ENCODE results near the gene GAS6. TPM values are rescaled to one million over a fixed set of nuclear protein-coding genes. Genes with fewer than 3 reads are reported as not detected.
"Not testable (repeated sequence)": the region's sequence is repeated elsewhere in the genome, so short reads cannot be mapped to it uniquely, and the experiment has no call there.

Gene GAS6
- 15.7 and 17.6 TPM in 2 replicates for polyA plus RNA-seq (2013)

DNA sequence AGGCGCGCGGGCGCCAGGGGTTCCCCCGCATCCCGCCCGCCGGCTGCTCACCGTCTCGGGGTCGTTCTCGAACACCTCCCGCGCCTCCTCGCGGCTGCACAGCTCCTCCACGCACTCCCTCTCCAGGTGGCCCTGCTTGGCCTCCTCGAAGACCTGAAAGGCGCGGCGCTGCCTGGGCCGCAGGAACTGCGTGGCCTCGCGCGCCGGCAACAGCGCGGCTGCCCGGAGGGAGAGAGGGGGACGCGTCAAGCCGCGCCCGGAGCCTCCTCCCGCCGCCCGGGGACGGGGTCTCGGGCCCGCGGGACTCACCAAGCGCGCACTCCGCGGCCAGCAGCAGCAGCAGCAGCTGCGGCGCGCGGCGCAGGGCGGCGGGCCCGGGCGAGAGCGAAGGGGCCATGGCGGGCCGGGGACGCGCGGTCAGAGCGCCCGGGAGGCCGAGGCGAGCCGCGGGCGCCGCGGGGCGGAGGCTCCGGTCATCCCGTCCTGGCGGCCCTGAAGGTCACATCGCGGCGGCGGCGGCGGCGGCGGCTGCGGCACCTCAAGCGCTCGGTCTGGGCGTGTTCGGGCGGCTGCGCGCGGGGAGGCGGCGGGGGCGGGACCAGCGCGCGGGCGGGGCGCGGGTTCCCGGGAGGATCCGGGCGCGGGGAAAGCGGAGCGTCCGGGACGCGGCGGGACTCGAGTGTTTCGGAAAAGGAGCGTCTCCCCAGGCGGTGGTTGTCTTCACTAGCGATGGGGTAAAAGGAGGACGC is at the start of gene GAS6:
GAS6 (minus strand) TSS at position 553 of the 749 bp plus-strand sequence; CDS start at position 397, 156 bp downstream.
- Histone ChIP-seq H3K79me2 (ENCODE audit: control insufficient read depth, insufficient read depth, low read length, poor library complexity) (peaks cover 4% of the 10 kb centered on the region), H3K4me3 (ENCODE audit: low read depth, low read length) (peak within 1 kb of the TSS; percentile 78)

DNA sequence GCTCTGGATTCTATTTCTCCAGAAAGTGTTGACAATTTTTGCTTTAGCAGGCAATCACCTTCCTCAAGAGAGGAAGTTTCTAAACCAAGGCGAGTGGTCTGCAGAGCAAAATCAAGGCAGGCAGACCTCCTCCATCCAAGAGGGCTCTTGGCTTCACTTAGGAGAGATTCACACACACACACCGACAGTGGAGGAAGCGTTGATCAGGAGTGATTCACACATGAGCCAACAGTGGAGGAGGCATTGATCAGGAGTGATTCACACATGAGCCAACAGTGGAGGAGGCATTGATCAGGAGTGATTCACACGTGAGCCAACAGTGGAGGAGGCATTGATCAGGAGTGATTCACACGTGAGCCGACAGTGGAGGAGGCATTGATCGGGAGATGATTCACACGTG is 49.5 kb upstream of the GAS6 start:
- H3K79me2 ChIP-seq (ENCODE audit: control insufficient read depth, insufficient read depth, low read length, poor library complexity); H2BK120ac ChIP-seq (ENCODE audit: insufficient read depth, low read length, poor library complexity); H4K91ac ChIP-seq (ENCODE audit: low read depth, low read length); H3K23ac ChIP-seq (ENCODE audit: low read length); H3K27me3 ChIP-seq (ENCODE audit: insufficient read depth, low read length); H3K4me3 ChIP-seq (ENCODE audit: low read depth, low read length); H3K18ac ChIP-seq (ENCODE audit: low read length); DNase-seq; H2BK5ac ChIP-seq (ENCODE audit: low read depth, low read length, poor library complexity); H4K8ac ChIP-seq (ENCODE audit: low read depth, low read length); H3K36me3 ChIP-seq (ENCODE audit: control insufficient read depth in 1 of 2, insufficient read depth in 2 of 2, low read length in 2 of 2); H3K9ac ChIP-seq (ENCODE audit: low read length); H3K14ac ChIP-seq (ENCODE audit: low read length); H3K79me1 ChIP-seq (ENCODE audit: low read length); H3K4ac ChIP-seq (ENCODE audit: low read depth, low read length); H3K9me3 ChIP-seq (ENCODE audit: insufficient read depth, low read depth, low read length); H3K4me2 ChIP-seq (ENCODE audit: low read length); H2BK12ac ChIP-seq (ENCODE audit: low read length); H3K27ac ChIP-seq (ENCODE audit: low read depth, low read length); H2AFZ ChIP-seq (ENCODE audit: insufficient read depth, low read length, poor library complexity); H3K4me1 ChIP-seq (ENCODE audit: control insufficient read depth in 1 of 2, insufficient read depth in 2 of 2, low read length in 2 of 2); H2AK5ac ChIP-seq (ENCODE audit: low read length); H4K12ac ChIP-seq (ENCODE audit: low read depth, low read length): not testable (repeated sequence)
- no CpG with 5 or more reads among the region's 8 CpGs for WGBS (ENCODE audit: extremely low coverage, insufficient coverage, insufficient read length)

More for the DNA sequence above, at the start of gene GAS6:
- Histone ChIP-seq H3K14ac (ENCODE audit: low read length) (peak within 1 kb of the TSS; percentile 64), H4K8ac (ENCODE audit: low read depth, low read length) (peak within 1 kb of the TSS; percentile 72), H3K4me2 (ENCODE audit: low read length) (peak within 1 kb of the TSS; percentile 95), H2AK5ac (ENCODE audit: low read length) (no peak within 1 kb of the TSS), H2BK12ac (ENCODE audit: low read length) (peak within 1 kb of the TSS; percentile 8), H3K36me3 (ENCODE audit: control insufficient read depth in 1 of 2, insufficient read depth in 2 of 2, low read length in 2 of 2) (no peaks in the 10 kb centered on the region), H3K9ac (ENCODE audit: low read length) (peak within 1 kb of the TSS; percentile 81), H3K27ac (ENCODE audit: low read depth, low read length) (peak within 1 kb of the TSS; percentile 27), H3K27me3 (ENCODE audit: insufficient read depth, low read length) (peaks cover 20% of the 10 kb centered on the region), H4K91ac (ENCODE audit: low read depth, low read length) (peak within 1 kb of the TSS; percentile 82), H2BK120ac (ENCODE audit: insufficient read depth, low read length, poor library complexity) (no peak within 1 kb of the TSS), H3K9me3 (ENCODE audit: insufficient read depth, low read depth, low read length) (peaks cover 7% of the 10 kb centered on the region), H2AFZ (ENCODE audit: insufficient read depth, low read length, poor library complexity) (peak within 1 kb of the TSS; percentile 57), H3K79me1 (ENCODE audit: low read length) (peaks cover 5% of the 10 kb centered on the region), H3K23ac (ENCODE audit: low read length) (no peak within 1 kb of the TSS), H3K18ac (ENCODE audit: low read length) (peak within 1 kb of the TSS; percentile 78), H2BK5ac (ENCODE audit: low read depth, low read length, poor library complexity) (no peak within 1 kb of the TSS), H4K12ac (ENCODE audit: low read depth, low read length) (peak within 1 kb of the TSS; percentile 22), H3K4ac (ENCODE audit: low read depth, low read length) (no peak within 1 kb of the TSS), H3K4me1 (ENCODE audit: control insufficient read depth in 1 of 2, insufficient read depth in 2 of 2, low read length in 2 of 2) (peaks cover 21 to 26% of the 10 kb centered on the region in 2 experiments)
- peak in 1 of 2 donors; percentile 12 for DNase-seq
- WGBS (ENCODE audit: extremely low coverage, insufficient coverage, insufficient read length), result no CpG with 5 or more reads among the region's 116 CpGs

DNA sequence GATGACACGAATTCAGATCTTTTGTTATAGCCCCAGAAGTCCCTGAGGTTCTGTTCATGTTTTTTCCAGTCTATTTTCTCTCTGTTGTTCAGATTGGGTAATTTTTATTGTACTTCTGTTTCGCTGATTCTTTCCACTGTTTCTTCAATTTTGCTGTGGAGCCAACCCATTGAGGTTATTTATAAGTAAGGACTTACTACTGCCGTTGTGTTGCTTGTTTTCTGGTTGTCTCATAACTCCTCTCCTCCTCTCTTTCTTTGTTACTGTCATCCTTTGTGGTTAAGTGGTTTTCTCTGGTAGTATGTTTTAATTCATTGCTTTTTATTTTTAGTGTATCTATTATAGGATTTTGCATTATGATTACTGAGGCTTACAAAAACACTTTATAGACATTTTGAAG is 48.7 kb upstream of the GAS6 start:
- Histone ChIP-seq H2AK5ac (ENCODE audit: low read length) (no peak overlapping the region), H4K12ac (ENCODE audit: low read depth, low read length) (no peak overlapping the region), H3K23ac (ENCODE audit: low read length) (no peak overlapping the region), H3K36me3 (ENCODE audit: control insufficient read depth in 1 of 2, insufficient read depth in 2 of 2, low read length in 2 of 2) (no peaks in the 10 kb centered on the region), H2BK5ac (ENCODE audit: low read depth, low read length, poor library complexity) (no peak overlapping the region), H3K4me3 (ENCODE audit: low read depth, low read length) (no peak overlapping the region), H3K4me1 (ENCODE audit: control insufficient read depth in 1 of 2, insufficient read depth in 2 of 2, low read length in 2 of 2) (peaks cover 6 to 10% of the 10 kb centered on the region in 2 experiments), H4K91ac (ENCODE audit: low read depth, low read length) (no peak overlapping the region), H3K4ac (ENCODE audit: low read depth, low read length) (no peak overlapping the region), H3K79me2 (ENCODE audit: control insufficient read depth, insufficient read depth, low read length, poor library complexity) (no peaks in the 10 kb centered on the region), H2AFZ (ENCODE audit: insufficient read depth, low read length, poor library complexity) (no peak overlapping the region), H3K14ac (ENCODE audit: low read length) (no peak overlapping the region), H3K18ac (ENCODE audit: low read length) (no peak overlapping the region), H2BK12ac (ENCODE audit: low read length) (no peak overlapping the region), H3K9ac (ENCODE audit: low read length) (no peak overlapping the region), H3K79me1 (ENCODE audit: low read length) (peaks cover 6% of the 10 kb centered on the region), H2BK120ac (ENCODE audit: insufficient read depth, low read length, poor library complexity) (no peak overlapping the region), H3K27me3 (ENCODE audit: insufficient read depth, low read length) (no peaks in the 10 kb centered on the region), H4K8ac (ENCODE audit: low read depth, low read length) (no peak overlapping the region), H3K9me3 (ENCODE audit: insufficient read depth, low read depth, low read length) (peaks cover 2% of the 10 kb centered on the region), H3K27ac (ENCODE audit: low read depth, low read length) (no peak overlapping the region), H3K4me2 (ENCODE audit: low read length) (no peak overlapping the region)
- no peak for DNase-seq
- WGBS (ENCODE audit: extremely low coverage, insufficient coverage, insufficient read length), result no CpG with 5 or more reads among the region's 3 CpGs

DNA sequence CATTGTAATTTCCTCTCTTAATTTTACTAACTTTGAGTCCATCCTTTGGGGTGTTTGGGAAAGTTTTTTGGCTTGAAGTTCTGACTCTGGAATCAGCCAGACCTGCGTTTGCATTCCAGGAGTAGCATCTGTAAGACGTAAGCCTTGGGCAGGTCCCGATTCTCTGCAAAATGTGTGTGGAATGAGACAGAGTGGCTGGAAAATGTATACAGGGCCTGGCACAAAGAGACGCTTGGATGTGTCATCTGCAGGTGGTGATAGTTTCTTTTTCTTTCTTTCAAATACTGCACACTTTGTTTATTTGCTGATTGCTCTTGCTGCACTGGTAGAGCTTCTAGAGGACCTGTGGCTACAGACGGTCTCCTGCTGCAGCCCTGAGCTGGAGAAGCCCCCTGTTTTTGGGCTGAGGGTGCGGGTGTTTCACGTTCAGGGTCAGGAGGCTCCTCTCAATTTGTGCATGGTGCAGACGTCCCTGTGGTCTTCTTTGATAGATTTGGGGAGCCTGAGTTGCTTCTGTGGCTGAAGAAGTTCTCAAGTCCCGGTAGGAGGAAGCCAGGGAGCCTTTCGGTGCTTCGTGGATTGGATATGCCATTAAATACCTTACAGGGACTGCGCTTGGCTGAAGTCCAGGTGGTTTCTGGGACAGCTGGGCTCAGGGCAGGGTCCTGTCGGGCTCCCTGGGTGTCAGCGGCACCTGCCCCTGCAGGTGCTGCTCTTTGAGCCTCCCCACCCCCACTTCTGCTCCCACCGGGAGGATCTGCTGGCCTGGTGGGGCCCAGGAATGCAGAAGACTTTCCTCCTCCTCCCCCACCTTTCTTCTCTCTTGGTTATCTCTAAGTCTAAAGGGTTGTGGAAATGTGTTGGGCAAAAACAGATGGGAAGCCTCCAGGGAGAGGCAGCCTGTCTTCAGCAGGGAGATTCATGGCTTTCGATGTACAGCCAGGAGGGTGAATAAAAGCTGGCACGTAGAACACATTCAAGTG is 44.0 kb upstream of the GAS6 start:
- no peaks in the 10 kb centered on the region for H3K9me3 ChIP-seq (ENCODE audit: insufficient read depth, low read depth, low read length)
- peak overlapping the region; percentile 42 for H4K8ac ChIP-seq (ENCODE audit: low read depth, low read length)
- peak overlapping the region; percentile 71 for H2BK5ac ChIP-seq (ENCODE audit: low read depth, low read length, poor library complexity)
- H3K79me2 ChIP-seq (ENCODE audit: control insufficient read depth, insufficient read depth, low read length, poor library complexity), result no peaks in the 10 kb centered on the region
- H3K23ac ChIP-seq (ENCODE audit: low read length), result no peak overlapping the region
- peak overlapping the region; percentile 39 for H3K14ac ChIP-seq (ENCODE audit: low read length)
- peak overlapping the region; percentile 48 for H2AFZ ChIP-seq (ENCODE audit: insufficient read depth, low read length, poor library complexity)
- no peak overlapping the region for H3K4ac ChIP-seq (ENCODE audit: low read depth, low read length)
- H3K36me3 ChIP-seq (ENCODE audit: control insufficient read depth in 1 of 2, insufficient read depth in 2 of 2, low read length in 2 of 2), result no peaks in the 10 kb centered on the region
- H3K9ac ChIP-seq (ENCODE audit: low read length), result no peak overlapping the region
- peak overlapping the region; percentile 8 for H3K18ac ChIP-seq (ENCODE audit: low read length)
- peaks cover 9% of the 10 kb centered on the region for H3K79me1 ChIP-seq (ENCODE audit: low read length)
- H3K4me1 ChIP-seq (ENCODE audit: control insufficient read depth in 1 of 2, insufficient read depth in 2 of 2, low read length in 2 of 2), result peaks cover 6 to 12% of the 10 kb centered on the region in 2 experiments
- WGBS (ENCODE audit: extremely low coverage, insufficient coverage, insufficient read length), result no CpG with 5 or more reads among the region's 17 CpGs
- H3K27me3 ChIP-seq (ENCODE audit: insufficient read depth, low read length), result no peaks in the 10 kb centered on the region
- no peak overlapping the region for H4K12ac ChIP-seq (ENCODE audit: low read depth, low read length)
- DNase-seq, result peak; percentile 30 to 65
- H2AK5ac ChIP-seq (ENCODE audit: low read length), result no peak overlapping the region
- H4K91ac ChIP-seq (ENCODE audit: low read depth, low read length), result peak overlapping the region; percentile 50
- peak overlapping the region; percentile 36 for H2BK120ac ChIP-seq (ENCODE audit: insufficient read depth, low read length, poor library complexity)
- H3K4me2 ChIP-seq (ENCODE audit: low read length), result peak overlapping the region; percentile 12
- H2BK12ac ChIP-seq (ENCODE audit: low read length), result peak overlapping the region; percentile 77
- H3K4me3 ChIP-seq (ENCODE audit: low read depth, low read length), result no peak overlapping the region
- peak overlapping the region; percentile 83 for H3K27ac ChIP-seq (ENCODE audit: low read depth, low read length)

All from trophoblast cell (in vitro differentiated cells and primary cell).